ENCODE results near the gene CLCN5.

CLCN5 gene

DNA sequence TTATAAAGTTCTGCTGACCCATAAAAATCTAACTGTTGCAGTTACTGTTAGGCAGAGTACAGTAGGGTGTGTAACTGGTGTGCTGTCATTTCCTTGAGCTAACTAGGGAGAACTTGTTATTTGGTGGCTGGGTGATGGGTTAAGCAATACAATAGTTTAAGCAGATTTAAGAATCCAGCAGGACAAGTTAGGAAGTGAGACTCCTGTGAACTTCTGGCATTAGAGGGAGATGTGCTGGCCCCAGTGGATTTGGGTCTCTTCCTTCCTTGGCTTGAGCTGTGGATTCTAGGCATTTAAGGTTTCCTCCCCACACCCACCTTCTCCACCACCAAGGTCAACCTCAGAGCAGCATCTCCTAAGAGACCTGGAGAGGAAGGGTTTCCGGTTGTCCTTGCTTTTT, 70.5 kb downstream of the CLCN5 start:
- Histone ChIP-seq H4K20me1 (ENCODE audit: control insufficient read depth, insufficient read depth, low read depth, low read length) (no peaks in the 10 kb centered on the region), H3K27ac (ENCODE audit: low read depth, low read length) (no peak overlapping the region), H3K4me1 (ENCODE audit: control insufficient read depth, low read length) (no peaks in the 10 kb centered on the region), H3K4me3 (ENCODE audit: low read length) (no peak overlapping the region), H3K9me2 (replicated peaks; ENCODE audit: control insufficient read depth, low read length) (no peaks in the 10 kb centered on the region), H3F3A (ENCODE audit: control insufficient read depth, insufficient read depth) (no peaks in the 10 kb centered on the region), H3K79me2 (ENCODE audit: control insufficient read depth, low read length) (no peaks in the 10 kb centered on the region), H3K36me3 (ENCODE audit: control insufficient read depth, low read length) (no peaks in the 10 kb centered on the region), H3K27me3 (ENCODE audit: control insufficient read depth, low read length) (no peaks in the 10 kb centered on the region), H3K4me2 (ENCODE audit: low read length) (no peak overlapping the region), H3K9me3 (ENCODE audit: control insufficient read depth, insufficient read depth, low read length) (no peaks in the 10 kb centered on the region)
- TF ChIP-seq, protein P1, sequence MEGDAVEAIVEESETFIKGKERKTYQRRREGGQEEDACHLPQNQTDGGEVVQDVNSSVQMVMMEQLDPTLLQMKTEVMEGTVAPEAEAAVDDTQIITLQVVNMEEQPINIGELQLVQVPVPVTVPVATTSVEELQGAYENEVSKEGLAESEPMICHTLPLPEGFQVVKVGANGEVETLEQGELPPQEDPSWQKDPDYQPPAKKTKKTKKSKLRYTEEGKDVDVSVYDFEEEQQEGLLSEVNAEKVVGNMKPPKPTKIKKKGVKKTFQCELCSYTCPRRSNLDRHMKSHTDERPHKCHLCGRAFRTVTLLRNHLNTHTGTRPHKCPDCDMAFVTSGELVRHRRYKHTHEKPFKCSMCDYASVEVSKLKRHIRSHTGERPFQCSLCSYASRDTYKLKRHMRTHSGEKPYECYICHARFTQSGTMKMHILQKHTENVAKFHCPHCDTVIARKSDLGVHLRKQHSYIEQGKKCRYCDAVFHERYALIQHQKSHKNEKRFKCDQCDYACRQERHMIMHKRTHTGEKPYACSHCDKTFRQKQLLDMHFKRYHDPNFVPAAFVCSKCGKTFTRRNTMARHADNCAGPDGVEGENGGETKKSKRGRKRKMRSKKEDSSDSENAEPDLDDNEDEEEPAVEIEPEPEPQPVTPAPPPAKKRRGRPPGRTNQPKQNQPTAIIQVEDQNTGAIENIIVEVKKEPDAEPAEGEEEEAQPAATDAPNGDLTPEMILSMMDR (IDR thresholded peaks at IDR 0.05; ENCODE audit: low read depth, low read length, poor library complexity, severe bottlenecking), result no peak
- no peak for TF ChIP-seq EZH2phosphoT487 (IDR thresholded peaks at IDR 0.05; ENCODE audit: borderline replicate concordance, low read length)

DNA sequence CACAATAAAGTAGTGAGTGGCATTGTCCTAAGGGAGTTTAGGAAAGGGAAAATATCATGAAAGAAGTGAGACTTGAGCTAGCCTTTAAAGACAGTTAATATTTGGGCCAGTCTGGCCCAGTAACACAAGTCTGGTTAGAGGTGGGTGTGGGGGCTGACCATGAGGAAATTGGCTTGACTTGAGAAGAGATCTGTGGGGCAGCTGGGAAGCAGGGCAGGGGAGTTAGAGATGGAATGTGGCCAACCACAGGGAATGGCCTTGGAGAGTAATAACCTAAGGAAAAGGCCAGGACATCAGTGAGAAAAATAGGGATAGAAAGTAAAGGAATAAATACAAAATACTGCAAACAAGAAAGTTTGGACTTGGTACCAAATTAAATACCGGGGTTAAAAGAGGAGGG, 71.3 kb downstream of the CLCN5 start:
- Histone ChIP-seq H3K27me3 (ENCODE audit: control insufficient read depth, low read length) (no peaks in the 10 kb centered on the region), H3K4me3 (ENCODE audit: low read length) (no peak overlapping the region), H3K79me2 (ENCODE audit: control insufficient read depth, low read length) (no peaks in the 10 kb centered on the region), H3K4me2 (ENCODE audit: low read length) (no peak overlapping the region), H3K9me3 (ENCODE audit: control insufficient read depth, insufficient read depth, low read length) (no peaks in the 10 kb centered on the region), H3F3A (ENCODE audit: control insufficient read depth, insufficient read depth) (no peaks in the 10 kb centered on the region), H3K9me2 (replicated peaks; ENCODE audit: control insufficient read depth, low read length) (no peaks in the 10 kb centered on the region), H3K4me1 (ENCODE audit: control insufficient read depth, low read length) (no peaks in the 10 kb centered on the region), H4K20me1 (ENCODE audit: control insufficient read depth, insufficient read depth, low read depth, low read length) (no peaks in the 10 kb centered on the region), H3K36me3 (ENCODE audit: control insufficient read depth, low read length) (no peaks in the 10 kb centered on the region), H3K27ac (ENCODE audit: low read depth, low read length) (no peak overlapping the region)
- no peak for TF ChIP-seq EZH2phosphoT487 (IDR thresholded peaks at IDR 0.05; ENCODE audit: borderline replicate concordance, low read length)
- TF ChIP-seq, protein P1 (IDR thresholded peaks at IDR 0.05; ENCODE audit: low read depth, low read length, poor library complexity, severe bottlenecking), result no peak

DNA sequence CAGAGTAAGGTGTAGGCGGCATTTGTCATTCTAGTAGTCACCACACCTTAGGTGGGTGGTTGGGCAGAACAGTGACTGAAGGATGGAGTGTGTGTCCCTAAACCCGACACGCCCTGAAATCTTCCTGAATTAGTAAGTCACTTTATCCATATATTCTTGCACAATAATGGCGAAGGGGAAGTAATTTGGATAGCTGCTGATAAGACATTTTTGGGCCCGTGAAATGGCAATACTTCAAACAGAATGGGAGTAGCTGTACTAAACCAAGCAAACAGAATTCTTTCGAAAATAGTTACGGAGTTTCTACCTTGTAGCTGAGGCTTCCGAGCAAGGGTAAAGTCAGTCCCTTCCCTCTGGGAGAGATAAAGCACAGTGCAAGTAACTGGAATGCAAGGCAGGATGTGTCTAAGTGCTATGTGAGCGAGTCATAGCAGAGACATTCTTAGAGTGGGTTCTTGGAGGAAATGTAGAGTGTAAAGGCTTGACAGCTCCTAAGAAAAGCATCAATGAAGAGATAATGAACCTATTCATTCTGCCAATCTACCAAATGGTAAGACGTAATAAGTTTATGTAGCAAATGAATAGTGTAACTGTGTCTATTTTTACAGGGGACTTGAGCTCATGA, 72.8 kb downstream of the CLCN5 start:
- TF ChIP-seq EZH2phosphoT487 (IDR thresholded peaks at IDR 0.05; ENCODE audit: borderline replicate concordance, low read length), result no peak
- TF ChIP-seq, protein P1 (IDR thresholded peaks at IDR 0.05; ENCODE audit: low read depth, low read length, poor library complexity, severe bottlenecking), result no peak
- no peaks in the 10 kb centered on the region for H3K9me2 ChIP-seq (replicated peaks; ENCODE audit: control insufficient read depth, low read length)
- no peak overlapping the region for H3K4me3 ChIP-seq (ENCODE audit: low read length)
- no peaks in the 10 kb centered on the region for H3K9me3 ChIP-seq (ENCODE audit: control insufficient read depth, insufficient read depth, low read length)
- H3K4me1 ChIP-seq (ENCODE audit: control insufficient read depth, low read length), result no peaks in the 10 kb centered on the region
- no peaks in the 10 kb centered on the region for H3F3A ChIP-seq (ENCODE audit: control insufficient read depth, insufficient read depth)
- H3K79me2 ChIP-seq (ENCODE audit: control insufficient read depth, low read length), result no peaks in the 10 kb centered on the region
- no peaks in the 10 kb centered on the region for H3K27me3 ChIP-seq (ENCODE audit: control insufficient read depth, low read length)
- H4K20me1 ChIP-seq (ENCODE audit: control insufficient read depth, insufficient read depth, low read depth, low read length), result no peaks in the 10 kb centered on the region
- no peak overlapping the region for H3K27ac ChIP-seq (ENCODE audit: low read depth, low read length)
- H3K4me2 ChIP-seq (ENCODE audit: low read length), result no peak overlapping the region
- no peaks in the 10 kb centered on the region for H3K36me3 ChIP-seq (ENCODE audit: control insufficient read depth, low read length)
